ENCODE measurements around the gene PSMG3.

The PSMG3 gene

GRCh38 chr7:1569833-1570632 lies at the start of gene PSMG3:
PSMG3 (minus strand) TSS chr7:1570032; CDS start chr7:1569339, 693 bp downstream.
- peak; percentile 95 for DNase-seq

GRCh38 chr7:1618475-1618874 lies 48.6 kb upstream of the PSMG3 start:
- no peak for DNase-seq

- DNase-seq, result no peak
These were observed 48.1 kb upstream of the PSMG3 start for GRCh38 chr7:1617957-1618356.

GRCh38 chr7:1616741-1617140 lies 46.9 kb upstream of the PSMG3 start:
- DNase-seq, result no peak

GRCh38 chr7:1611708-1612241 lies 41.9 kb upstream of the PSMG3 start:
- DNase-seq, result no peak

GRCh38 chr7:1610678-1611302 lies 41.0 kb upstream of the PSMG3 start:
- no peak for DNase-seq

- no peak for DNase-seq
These were observed 40.3 kb upstream of the PSMG3 start for GRCh38 chr7:1610013-1610677.

GRCh38 chr7:1609023-1609422 lies 39.2 kb upstream of the PSMG3 start:
- DNase-seq, result no peak

- DNase-seq, result no peak
These were observed 38.5 kb upstream of the PSMG3 start for GRCh38 chr7:1608318-1608717.

- DNase-seq, result no peak
These were observed 37.9 kb upstream of the PSMG3 start for GRCh38 chr7:1607696-1608095.

GRCh38 chr7:1607001-1607400 lies 37.2 kb upstream of the PSMG3 start:
- DNase-seq, result no peak

GRCh38 chr7:1604383-1604782 lies 34.6 kb upstream of the PSMG3 start:
- DNase-seq, result no peak

GRCh38 chr7:1603346-1604225 lies 33.8 kb upstream of the PSMG3 start:
- DNase-seq, result no peak

GRCh38 chr7:1602386-1602785 lies 32.6 kb upstream of the PSMG3 start:
- no peak for DNase-seq

GRCh38 chr7:1601956-1602355 lies 32.1 kb upstream of the PSMG3 start:
- DNase-seq, result no peak

GRCh38 chr7:1599640-1600395 lies 30.0 kb upstream of the PSMG3 start:
- DNase-seq, result no peak

GRCh38 chr7:1598961-1599639 lies 29.3 kb upstream of the PSMG3 start:
- DNase-seq, result no peak

GRCh38 chr7:1598286-1598685 lies 28.5 kb upstream of the PSMG3 start:
- no peak for DNase-seq

- DNase-seq, result no peak
These were observed 28.0 kb upstream of the PSMG3 start for GRCh38 chr7:1597791-1598190.

- DNase-seq, result no peak
These were observed 27.4 kb upstream of the PSMG3 start for GRCh38 chr7:1597066-1597760.
